Mesodermal cell (in vitro differentiated cells): ENCODE measurements around the gene WDFY4.

Experiments used
- H3K27ac ChIP-seq: 2 replicates; pipeline ENCODE4 v1.7.0; 2013; ENCODE audit warnings: mild to moderate bottlenecking, low read depth, low read length, moderate library complexity; ENCODE audit not compliant: severe bottlenecking
- H3K36me3 ChIP-seq: 2 replicates; pipeline ENCODE4 v1.7.1; 2013; ENCODE audit warnings: mild to moderate bottlenecking, low read length, moderate library complexity; ENCODE audit not compliant: control insufficient read depth, insufficient read depth
- H3K4me1 ChIP-seq: one replicate; pipeline ENCODE4 v1.7.1; 2013; ENCODE audit warnings: mild to moderate bottlenecking, low read length; ENCODE audit not compliant: insufficient read depth, control insufficient read depth, poor library complexity, severe bottlenecking
- H3K4me3 ChIP-seq: 2 replicates; pipeline ENCODE4 v1.7.0; 2013; ENCODE audit warnings: low read length, control low read depth, mild to moderate bottlenecking; ENCODE audit not compliant: insufficient read depth, poor library complexity, severe bottlenecking; ENCODE audit errors: extremely low read depth
- H3K9me3 ChIP-seq: 2 replicates; pipeline ENCODE4 v1.7.1; 2013; ENCODE audit warnings: mild to moderate bottlenecking, low read length, moderate library complexity; ENCODE audit not compliant: control insufficient read depth
- WGBS, 2 experiments: methylation state at CpG; one replicate each; pipeline ENCODE4 v1.1.5; 2013; ENCODE audit warnings: missing lambda C conversion rate in 2 of 2; ENCODE audit not compliant: insufficient coverage in 2 of 2; 5-methylcytosine and 5-hydroxymethylcytosine counted together

WDFY4 gene

GRCh38 chr10:48937796-48938195 lies 253.1 kb downstream of the WDFY4 start:
- no peaks in the 10 kb centered on the region for H3K36me3 ChIP-seq
- H3K27ac ChIP-seq, result no peak overlapping the region
- H3K4me1 ChIP-seq, result no peaks in the 10 kb centered on the region
- no peaks in the 10 kb centered on the region for H3K9me3 ChIP-seq
- no peak overlapping the region for H3K4me3 ChIP-seq
- WGBS, 2 experiments, result 88 to 90% methylated on average over 2 to 3 of the region's 3 CpGs

DNA sequence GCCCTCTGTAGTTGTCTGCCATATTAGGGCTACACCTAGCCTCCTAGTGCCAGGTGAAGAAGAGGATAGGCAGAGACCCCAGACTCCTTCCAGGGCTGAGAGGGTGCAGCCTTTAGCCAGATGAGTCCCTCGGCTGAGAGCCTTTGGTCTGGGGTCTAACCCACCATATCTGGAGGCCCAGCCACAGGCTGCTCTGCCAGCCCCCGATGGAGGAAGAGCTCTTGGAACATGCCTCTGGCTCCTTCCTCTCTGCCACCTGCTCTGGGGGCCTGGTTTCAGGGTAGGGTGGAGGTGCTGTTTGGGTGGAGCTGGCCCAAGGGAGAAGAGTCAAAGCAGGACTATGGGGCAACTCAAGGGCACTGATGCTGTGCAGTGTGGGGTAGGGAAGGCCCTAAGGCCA lies 253.6 kb downstream of the WDFY4 start:
- H3K4me1 ChIP-seq, result no peaks in the 10 kb centered on the region
- 78 to 94% methylated on average over 1 to 2 of the region's 2 CpGs for WGBS, 2 experiments

DNA sequence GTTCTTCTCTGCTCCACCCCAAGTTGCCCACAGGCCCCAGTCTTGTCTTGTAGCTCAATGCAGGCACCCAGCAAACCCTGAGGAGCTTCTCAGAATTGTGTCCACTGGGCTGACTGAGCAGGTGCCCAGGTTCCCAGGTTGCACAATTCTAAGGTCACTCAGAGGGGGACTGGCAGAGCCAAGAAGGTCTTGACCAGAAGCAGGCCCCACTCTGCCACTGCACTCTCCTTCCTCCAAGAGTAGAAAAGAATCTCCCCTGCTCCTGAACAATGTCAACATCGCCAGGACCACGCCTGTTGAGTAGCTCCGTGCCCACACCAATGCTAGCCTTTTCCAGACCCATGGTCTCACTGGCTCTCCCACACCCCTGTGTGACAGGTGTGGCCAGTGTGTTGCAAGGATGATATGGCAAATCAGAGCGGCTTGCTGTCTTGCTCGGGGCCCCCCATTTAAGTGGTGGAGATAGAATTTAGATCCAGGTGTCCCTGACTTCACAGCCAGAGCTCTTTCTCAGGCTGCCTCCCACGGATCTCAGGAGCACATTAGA lies 254.4 kb downstream of the WDFY4 start:
- H3K4me1 ChIP-seq, result no peaks in the 10 kb centered on the region
- 95 to 100% methylated on average over 2 to 4 of the region's 6 CpGs for WGBS, 2 experiments

More for the DNA sequence above, 253.6 kb downstream of the WDFY4 start:
- H3K27ac ChIP-seq, result no peak overlapping the region
- no peaks in the 10 kb centered on the region for H3K9me3 ChIP-seq
- no peak overlapping the region for H3K4me3 ChIP-seq
- no peaks in the 10 kb centered on the region for H3K36me3 ChIP-seq

DNA sequence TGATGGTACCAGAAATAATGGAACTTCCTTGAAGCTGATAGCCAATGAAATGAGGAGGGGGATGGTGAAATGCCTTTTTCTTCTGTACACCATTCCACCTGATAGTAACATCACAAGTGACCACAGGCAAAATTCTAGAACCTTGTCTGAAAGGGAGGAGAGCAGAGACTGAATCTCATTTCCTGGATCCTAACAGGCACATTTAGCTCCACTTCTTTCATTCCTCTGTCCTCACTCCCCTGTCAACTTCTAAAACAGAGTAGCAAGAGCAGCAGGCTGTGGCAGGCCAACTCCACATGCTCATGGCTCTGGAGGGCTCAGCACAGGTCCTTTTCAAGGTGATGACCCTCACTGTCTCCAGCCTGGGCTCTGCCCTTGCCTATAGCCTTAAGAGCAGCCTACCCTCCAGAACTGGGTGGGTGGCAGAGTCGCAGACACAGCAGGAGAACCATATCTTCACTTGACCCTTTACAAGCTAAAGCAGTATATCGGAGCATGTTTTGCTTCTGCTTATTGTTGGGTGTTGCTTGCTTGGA lies 255.2 kb downstream of the WDFY4 start, which contains the start of gene LRRC18:
TSS of gene LRRC18 (minus strand) at position 51 of the 536 bp plus-strand sequence. CDS start 25,685 bp downstream, outside the sequence.
- H3K4me3 ChIP-seq, result no peak within 1 kb of the TSS
- H3K4me1 ChIP-seq, result no peaks in the 10 kb centered on the region
- no CpG with 5 or more reads among the region's 2 CpGs for WGBS, 2 experiments
- H3K27ac ChIP-seq, result no peak within 1 kb of the TSS
- no peaks in the 10 kb centered on the region for H3K9me3 ChIP-seq
- H3K36me3 ChIP-seq, result no peaks in the 10 kb centered on the region

More for the DNA sequence above, 254.4 kb downstream of the WDFY4 start:
- Histone ChIP-seq H3K36me3 (no peaks in the 10 kb centered on the region), H3K4me3 (no peak overlapping the region), H3K9me3 (no peaks in the 10 kb centered on the region), H3K27ac (no peak overlapping the region)

GRCh38 chr10:48940372-48940771 lies 255.7 kb downstream of the WDFY4 start:
- Histone ChIP-seq H3K9me3 (no peaks in the 10 kb centered on the region), H3K4me1 (no peaks in the 10 kb centered on the region), H3K36me3 (no peaks in the 10 kb centered on the region), H3K4me3 (no peak overlapping the region), H3K27ac (no peak overlapping the region)
- WGBS, 2 experiments, result 82 to 92% methylated on average over 4 to 5 of the region's 5 CpGs

DNA sequence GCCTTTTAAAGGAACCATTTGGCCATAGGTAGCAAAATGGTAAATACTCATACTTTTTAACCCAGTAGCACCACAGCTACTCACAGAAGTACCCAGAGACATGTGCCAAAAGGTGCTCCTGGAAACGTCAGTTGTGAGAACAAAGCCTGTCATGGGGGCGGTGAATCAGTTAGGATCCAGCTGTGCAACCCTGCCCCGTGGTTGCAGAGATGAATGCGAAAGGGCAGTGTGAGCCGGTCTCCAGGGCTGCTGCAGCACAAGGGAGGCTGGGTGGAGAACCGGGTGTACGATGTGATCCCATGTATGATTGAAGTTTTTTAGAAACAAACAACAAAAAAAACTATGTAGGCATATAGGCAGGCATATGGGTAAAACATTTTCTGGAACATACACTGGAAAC lies 256.3 kb downstream of the WDFY4 start:
- H3K36me3 ChIP-seq, result no peaks in the 10 kb centered on the region
- H3K4me3 ChIP-seq, result no peak overlapping the region
- no peaks in the 10 kb centered on the region for H3K9me3 ChIP-seq
- no peak overlapping the region for H3K27ac ChIP-seq
- no peaks in the 10 kb centered on the region for H3K4me1 ChIP-seq
- WGBS, 2 experiments, result 51 to 56% methylated on average over 3 to 6 of the region's 7 CpGs

- H3K27ac ChIP-seq, result no peak overlapping the region
- no peaks in the 10 kb centered on the region for H3K9me3 ChIP-seq
- no peak overlapping the region for H3K4me3 ChIP-seq
- H3K4me1 ChIP-seq, result no peaks in the 10 kb centered on the region
- H3K36me3 ChIP-seq, result no peaks in the 10 kb centered on the region
- WGBS, 2 experiments, result 70 to 83% methylated on average over 5 to 7 of the region's 10 CpGs
Measured at GRCh38 chr10:48941427-48942075, 256.9 kb downstream of the WDFY4 start.

GRCh38 chr10:48943096-48943495 lies 258.4 kb downstream of the WDFY4 start:
- no peaks in the 10 kb centered on the region for H3K9me3 ChIP-seq
- WGBS, 2 experiments, result 92 to 93% methylated on average over 8 of the region's 10 CpGs

DNA sequence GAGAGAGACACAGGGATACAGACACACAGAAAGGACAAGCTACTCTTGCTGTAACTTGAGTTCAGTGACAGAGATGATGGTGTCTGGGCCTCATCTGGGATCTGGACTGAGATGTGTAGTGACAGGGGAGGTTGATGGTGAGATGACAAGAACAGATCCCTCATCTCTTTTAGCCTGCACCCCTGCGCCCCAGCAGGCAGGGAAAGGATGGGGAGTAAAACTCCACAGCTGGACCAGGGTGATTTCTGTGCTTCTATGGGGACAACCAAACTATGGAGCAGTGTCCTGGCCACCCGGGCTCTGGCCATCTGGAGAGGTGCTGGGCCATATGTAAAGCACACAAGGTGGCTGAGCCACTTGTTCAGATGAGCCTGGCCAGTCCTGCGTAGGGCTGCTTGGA lies 259.5 kb downstream of the WDFY4 start:
- Histone ChIP-seq H3K4me3 (no peak overlapping the region), H3K4me1 (no peaks in the 10 kb centered on the region)
- 91 to 92% methylated on average over 2 to 3 of the region's 3 CpGs for WGBS, 2 experiments

More at GRCh38 chr10:48943096-48943495, 258.4 kb downstream of the WDFY4 start:
- Histone ChIP-seq H3K4me3 (no peak overlapping the region), H3K4me1 (no peaks in the 10 kb centered on the region), H3K36me3 (no peaks in the 10 kb centered on the region), H3K27ac (no peak overlapping the region)

DNA sequence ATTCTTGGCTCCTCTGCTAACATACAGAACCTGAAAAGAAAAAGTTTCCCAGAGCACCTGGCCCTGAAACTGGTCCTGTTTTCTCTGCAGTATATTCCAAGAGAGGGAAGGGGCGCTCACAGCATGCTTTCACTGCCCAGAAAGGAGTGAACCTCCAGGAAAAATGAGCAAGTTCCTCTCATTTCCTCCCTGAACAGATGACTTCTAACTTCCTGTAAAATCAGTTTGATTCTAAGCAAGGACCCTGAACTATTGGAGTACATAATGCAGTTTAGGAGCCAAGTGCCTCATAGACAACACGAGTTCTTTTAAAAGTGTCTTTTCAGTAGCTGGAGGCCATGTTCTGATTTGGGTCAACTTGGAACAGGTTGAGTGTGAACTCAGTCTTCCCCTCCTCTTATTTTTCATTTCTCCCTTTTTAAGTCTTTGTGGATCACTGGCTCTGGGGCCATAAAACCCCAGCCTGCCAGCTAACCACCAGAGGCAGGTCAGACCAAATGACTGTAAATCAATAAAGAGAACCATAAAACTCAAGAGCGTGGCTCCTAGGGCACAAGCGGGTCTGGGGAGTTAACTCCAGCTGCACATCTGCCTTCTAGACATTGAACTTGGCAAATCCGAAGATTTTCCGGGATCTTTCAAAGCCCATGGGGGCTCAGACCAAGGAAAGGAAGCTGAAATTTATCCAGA lies 260.9 kb downstream of the WDFY4 start:
- H3K9me3 ChIP-seq, result no peaks in the 10 kb centered on the region
- WGBS, 2 experiments, result 84 to 87% methylated on average over 5 to 6 of the region's 6 CpGs
- H3K4me1 ChIP-seq, result no peaks in the 10 kb centered on the region
- no peaks in the 10 kb centered on the region for H3K36me3 ChIP-seq
- H3K4me3 ChIP-seq, result no peak overlapping the region
- H3K27ac ChIP-seq, result no peak overlapping the region

More for the DNA sequence above, 259.5 kb downstream of the WDFY4 start:
- Histone ChIP-seq H3K27ac (no peak overlapping the region), H3K9me3 (no peaks in the 10 kb centered on the region), H3K36me3 (no peaks in the 10 kb centered on the region)
